MCF 10A (cell line): ENCODE results near the gene MMP23B. TPM values are rescaled to one million over a fixed set of nuclear protein-coding genes. Genes with fewer than 3 reads are reported as not detected.

Source experiments
- BruUV-seq: library from RNA; stranded (reverse); fragments of 400-500 nt; replicated peaks from 2 replicates; lab custom pipeline; 2021; lab: Mats Ljungman, UMichigan
- CTCF ChIA-PET: fragments of 300-600 bp; sonication (Branson Sonifier 250); formaldehyde crosslinking; extraction: SDS; loops from one replicate; lab custom pipeline; 2021; ENCODE audit warnings: antibody characterized with exemption, inconsistent platforms; lab: Yijun Ruan, JAX
- POLR2A ChIA-PET: fragments of 300-600, 350-650 bp; sonication (Branson Sonifier 250); formaldehyde crosslinking; extraction: SDS; loops from one replicate; lab custom pipeline; 2020; ENCODE audit warnings: antibody characterized with exemption, inconsistent platforms; lab: Yijun Ruan, JAX
- DNase-seq: peaks from one replicate; pipeline ENCODE4 v3.0.0-alpha.2; 2018; ENCODE audit not compliant: unreplicated experiment
- H3K27ac Mint-ChIP-seq: one replicate; pipeline ENCODE4 v1.8.0; 2022; ENCODE audit warnings: mild to moderate bottlenecking, low read depth, mixed read lengths; ENCODE audit not compliant: unreplicated experiment
- H3K27me3 Mint-ChIP-seq: one replicate; pipeline ENCODE4 v1.8.0; 2022; ENCODE audit warnings: mixed read lengths; ENCODE audit not compliant: insufficient read depth, unreplicated experiment
- H3K36me3 Mint-ChIP-seq: one replicate; pipeline ENCODE4 v1.8.0; 2022; ENCODE audit warnings: mild to moderate bottlenecking, moderate library complexity, mixed read lengths; ENCODE audit not compliant: insufficient read depth, unreplicated experiment
- H3K4me1 Mint-ChIP-seq: one replicate; pipeline ENCODE4 v1.8.0; 2022; ENCODE audit warnings: mixed read lengths; ENCODE audit not compliant: insufficient read depth, unreplicated experiment
- H3K4me3 Mint-ChIP-seq: one replicate; pipeline ENCODE4 v1.8.0; 2022; ENCODE audit warnings: mild to moderate bottlenecking, moderate library complexity, mixed read lengths; ENCODE audit not compliant: unreplicated experiment
- H3K9me3 Mint-ChIP-seq: one replicate; pipeline ENCODE4 v1.8.0; 2022; ENCODE audit warnings: mixed read lengths; ENCODE audit not compliant: unreplicated experiment
- CTCF ChIP-seq: fragments of 200-600 bp; IDR thresholded peaks from one replicate; pipeline ENCODE4 v1.8.0; 2022; ENCODE audit warnings: antibody characterized with exemption, mild to moderate bottlenecking; ENCODE audit not compliant: unreplicated experiment
- intact Hi-C: fragments of 100-400 bp; cut with micrococcal nuclease; formaldehyde crosslinking; loops from 2 replicates; pipeline ENCODE4 v1.14.1; 2022
- total RNA-seq: library from RNA; stranded (reverse); gene quantifications from 2 replicates; pipeline ENCODE4 v1.2.3, GENCODE V29; 2022

The MMP23B gene
- total RNA-seq, 1 experiment from 2014 or later = 1.7 TPM

- intact Hi-C loops = no loop called here
- Mint-ChIP-seq H3K27ac (no peak overlapping the region), H3K4me3 (no peak overlapping the region), H3K9me3 (no peaks in the 10 kb centered on the region), H3K36me3 (peaks cover 34% of the 10 kb centered on the region), H3K27me3 (no peaks in the 10 kb centered on the region), H3K4me1 (no peaks in the 10 kb centered on the region)
- CTCF ChIA-PET = interaction anchor here (0.6 to 1.0 kb wide), 2 partner anchors 16 to 49 kb away, joined by 3 read pairs; no protein-coding TSS in a partner anchor
- no peak for TF ChIP-seq CTCF
- no TSS peak for BruUV-seq
- DNase-seq = no peak
- POLR2A ChIA-PET = interaction anchor here (0.8 kb wide), 1 partner anchor 64 kb away, joined by 3 read pairs; no protein-coding TSS in a partner anchor
These were observed 33.2 kb downstream of the MMP23B start for GRCh38 chr1:1664941-1665814.

GRCh38 chr1:1665815-1666251, 33.9 kb downstream of the MMP23B start:
- Mint-ChIP-seq H3K9me3 (no peaks in the 10 kb centered on the region), H3K4me1 (no peaks in the 10 kb centered on the region), H3K27me3 (no peaks in the 10 kb centered on the region), H3K27ac (no peak overlapping the region), H3K4me3 (no peak overlapping the region), H3K36me3 (peaks cover 40% of the 10 kb centered on the region)
- ChIA-PET CTCF (interaction anchor here (0.6 to 1.0 kb wide), 2 partner anchors 16 to 50 kb away, joined by 3 read pairs; no protein-coding TSS in a partner anchor), POLR2A (interaction anchor here (0.8 kb wide), 1 partner anchor 63 kb away, joined by 3 read pairs; no protein-coding TSS in a partner anchor)
- intact Hi-C loops = no loop called here
- peak; percentile 39 for TF ChIP-seq CTCF
- no peak for DNase-seq
- BruUV-seq = no TSS peak

GRCh38 chr1:1666526-1666925, 34.6 kb downstream of the MMP23B start:
- Mint-ChIP-seq H3K9me3 (no peaks in the 10 kb centered on the region), H3K4me3 (no peak overlapping the region), H3K27me3 (no peaks in the 10 kb centered on the region), H3K4me1 (no peaks in the 10 kb centered on the region), H3K36me3 (peaks cover 47% of the 10 kb centered on the region), H3K27ac (no peak overlapping the region)
- no TSS peak for BruUV-seq
- no peak for DNase-seq
- POLR2A ChIA-PET = no interaction called here
- intact Hi-C loops = no loop called here
- CTCF ChIA-PET = interaction anchor here (0.5 to 0.6 kb wide), 2 partner anchors 17 to 349 kb away, joined by 3 read pairs; no protein-coding TSS in a partner anchor
- no peak for TF ChIP-seq CTCF
